NCI-H1436 treated with DMSO at 0.1 percent for 48 hours (cell line): ENCODE data around the gene LPCAT4.
A peak's percentile ranks its signal among the peaks of the same experiment; 100 is the strongest.
"Not testable (repeated sequence)": the region's sequence is repeated elsewhere in the genome, so short reads cannot be mapped to it uniquely, and the experiment has no call there.

Source experiments
- DNase-seq: peaks from one replicate; lab custom pipeline; 2025; lab: John Stamatoyannopoulos, UW

Gene LPCAT4

GRCh38 chr15:34362047-34362773 lies 4.8 kb downstream of the LPCAT4 start:
- DNase-seq, result no peak

GRCh38 chr15:34361278-34361677 lies 5.7 kb downstream of the LPCAT4 start:
- no peak for DNase-seq

- no peak for DNase-seq
These were observed 6.7 kb downstream of the LPCAT4 start for GRCh38 chr15:34360298-34360697.

DNA sequence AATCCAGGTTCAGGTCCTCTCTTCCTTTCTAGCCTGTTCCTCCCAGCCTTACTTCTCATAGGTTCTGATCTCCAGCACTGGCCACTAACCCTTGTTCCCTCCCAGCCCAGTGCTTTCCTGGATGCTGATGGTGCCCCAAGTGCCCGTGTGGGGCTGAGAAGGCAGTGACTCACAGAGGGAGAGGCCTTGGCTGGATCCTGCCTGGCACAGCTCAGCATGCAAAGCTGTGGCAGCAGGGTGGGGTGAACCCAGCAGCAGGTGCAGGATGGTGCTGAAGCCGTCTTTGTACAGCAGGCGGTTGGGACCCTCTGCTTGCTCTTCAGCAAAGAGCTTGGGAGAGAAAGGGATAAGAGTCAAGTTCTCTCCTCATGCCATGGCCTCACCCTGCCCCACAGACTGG lies 7.6 kb downstream of the LPCAT4 start:
- no peak for DNase-seq

GRCh38 chr15:34358948-34359347 lies 8.0 kb downstream of the LPCAT4 start:
- DNase-seq, result no peak

- DNase-seq, result no peak
These were observed 8.6 kb downstream of the LPCAT4 start for GRCh38 chr15:34358367-34358766.

- DNase-seq, result no peak
These were observed 9.3 kb downstream of the LPCAT4 start for GRCh38 chr15:34357653-34358052.

DNA sequence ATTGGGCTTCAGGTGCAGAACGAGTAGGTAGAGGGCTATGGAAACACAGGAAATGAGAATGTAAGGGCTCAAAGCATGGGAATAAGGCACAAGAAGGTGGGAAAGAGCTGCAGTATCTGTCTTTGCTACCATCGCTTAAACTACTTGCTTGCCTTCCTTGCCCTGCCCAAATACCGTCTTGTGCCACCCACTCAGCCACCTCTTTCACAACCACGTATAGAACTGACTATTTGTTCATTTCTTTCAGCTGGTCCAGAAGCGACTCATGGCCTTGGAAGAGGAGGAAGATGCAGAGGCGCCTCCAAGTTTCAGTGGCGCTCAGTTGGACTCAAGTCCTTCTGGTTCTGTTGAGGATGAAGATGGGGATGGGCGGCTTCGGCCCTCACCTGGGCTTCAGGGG lies 11.8 kb downstream of the LPCAT4 start:
- no peak for DNase-seq

GRCh38 chr15:34354286-34354685 lies 12.7 kb downstream of the LPCAT4 start:
- no peak for DNase-seq

- DNase-seq, result no peak
These were observed 13.4 kb downstream of the LPCAT4 start for GRCh38 chr15:34353627-34354026.

- DNase-seq, result not testable (repeated sequence)
These were observed 14.0 kb downstream of the LPCAT4 start for GRCh38 chr15:34352996-34353395.

DNA sequence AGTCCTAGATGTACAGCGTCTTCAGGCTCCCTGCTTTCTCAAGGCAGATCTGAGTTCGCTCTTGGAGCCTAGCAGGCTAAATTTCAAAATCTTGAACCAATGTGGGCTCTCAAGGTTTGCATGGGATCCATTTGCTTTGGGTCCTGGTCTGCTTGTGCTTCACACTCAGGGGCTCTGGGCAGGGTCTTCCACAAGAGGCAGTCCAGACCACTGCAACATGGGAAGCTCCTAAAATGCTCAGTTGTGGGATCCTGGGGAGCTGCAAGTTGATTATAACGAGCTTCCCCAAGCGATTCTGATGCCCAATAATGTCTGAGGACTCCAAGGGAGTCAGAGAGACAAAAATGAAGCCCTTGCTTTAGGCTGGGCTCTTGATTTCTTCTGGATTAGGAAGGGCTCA lies 17.2 kb downstream of the LPCAT4 start:
- no peak for DNase-seq

GRCh38 chr15:34348735-34349300 lies 18.2 kb downstream of the LPCAT4 start:
- DNase-seq, result no peak

- DNase-seq, result no peak
These were observed 18.9 kb downstream of the LPCAT4 start for GRCh38 chr15:34347951-34348638.

DNA sequence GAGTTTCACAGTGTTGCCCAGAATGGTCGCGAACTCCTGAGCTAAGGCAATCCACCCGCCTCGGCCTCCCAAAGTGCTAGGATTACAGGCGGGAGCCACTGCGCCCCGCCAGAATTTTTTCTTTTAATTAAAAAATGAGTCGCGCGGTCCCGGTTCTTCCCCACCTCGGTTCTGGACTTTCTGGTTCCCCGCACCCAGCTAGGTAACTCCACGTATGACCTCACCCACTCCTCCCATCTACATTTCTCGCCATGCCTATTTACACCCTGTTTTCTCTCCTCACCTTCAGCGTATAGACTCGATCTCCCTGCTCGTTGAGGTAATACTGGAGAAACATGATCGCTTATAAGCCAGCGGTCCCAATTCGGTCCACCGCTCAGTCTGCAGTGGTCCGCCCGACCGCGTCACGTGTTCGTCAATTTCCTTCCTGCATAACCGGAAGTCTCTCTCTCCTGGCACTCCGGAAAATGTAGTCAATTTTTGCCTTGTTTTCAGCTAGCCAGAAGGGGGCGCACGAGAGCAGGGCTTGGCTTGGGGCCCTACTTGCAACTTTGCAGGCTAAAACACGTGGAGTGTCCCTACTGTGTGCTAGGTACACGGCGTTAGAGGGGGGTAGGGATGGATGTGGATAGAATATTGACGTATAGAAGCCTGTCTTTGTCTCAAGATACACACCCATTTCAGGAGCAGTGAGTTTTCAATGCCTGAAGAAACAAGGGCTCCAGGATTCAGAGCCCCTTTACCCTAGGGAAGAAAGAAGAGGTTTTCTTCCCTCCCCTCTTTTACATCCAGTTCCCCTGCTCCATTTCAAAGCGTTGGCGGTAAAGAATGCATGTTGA lies 24.0 kb downstream of the LPCAT4 start, which contains the start of the genes NOP10 and NUTM1:
Gene NOP10, minus strand, starts transcription at position 400 of the 839 bp plus-strand sequence. Its CDS starts 63 bp downstream, at position 337.
Gene NUTM1, plus strand, starts transcription at position 579 of the 839 bp plus-strand sequence. CDS start 382 bp downstream, outside the sequence.
- DNase-seq, result peak; percentile 57

DNA sequence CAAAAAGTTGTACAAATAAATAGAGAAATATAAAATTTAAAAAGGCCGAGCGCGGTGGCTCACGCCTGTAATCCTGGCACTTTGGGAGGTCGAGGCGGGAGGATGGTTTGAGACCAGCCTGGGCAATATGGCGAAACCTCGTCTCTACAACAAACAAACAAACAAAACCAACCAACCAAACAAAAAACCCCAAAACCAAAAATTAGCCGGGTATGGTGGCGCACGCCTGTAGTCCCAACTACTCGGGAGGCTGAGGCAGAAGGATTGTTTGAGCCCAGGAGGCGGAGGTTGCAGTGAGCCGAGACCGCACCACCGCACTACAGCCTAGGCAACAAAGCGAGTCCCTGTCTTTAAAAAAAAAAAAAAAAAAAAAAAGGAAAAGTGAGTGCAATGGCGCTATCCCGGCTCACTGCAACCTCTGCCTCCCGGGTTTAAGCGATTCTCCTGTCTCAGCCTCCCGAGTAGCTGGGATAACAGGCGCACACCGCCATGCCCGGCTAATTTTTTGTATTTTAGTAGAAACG lies 24.7 kb downstream of the LPCAT4 start:
- not testable (repeated sequence) for DNase-seq

GRCh38 chr15:34341381-34342212 lies 25.4 kb downstream of the LPCAT4 start:
- DNase-seq, result no peak

DNA sequence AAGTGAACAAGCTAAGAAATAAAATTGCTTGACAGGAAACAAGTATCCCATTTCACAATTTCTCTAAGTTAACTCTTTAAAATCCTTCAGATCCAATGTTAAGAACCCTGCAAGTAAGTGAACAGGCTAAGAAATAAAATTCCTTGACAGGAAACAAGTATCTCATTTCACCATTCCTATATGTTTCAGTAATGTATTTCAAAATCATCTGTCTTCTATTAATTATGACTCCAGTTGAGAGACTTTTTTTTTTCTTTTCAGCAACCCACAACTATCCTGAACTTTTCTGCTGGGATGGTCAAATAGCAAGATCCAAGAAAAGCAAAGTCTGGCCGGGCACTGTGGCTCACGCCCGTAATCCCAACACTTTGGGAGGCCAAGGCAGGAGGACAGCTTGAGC lies 27.1 kb downstream of the LPCAT4 start:
- DNase-seq, result no peak

DNA sequence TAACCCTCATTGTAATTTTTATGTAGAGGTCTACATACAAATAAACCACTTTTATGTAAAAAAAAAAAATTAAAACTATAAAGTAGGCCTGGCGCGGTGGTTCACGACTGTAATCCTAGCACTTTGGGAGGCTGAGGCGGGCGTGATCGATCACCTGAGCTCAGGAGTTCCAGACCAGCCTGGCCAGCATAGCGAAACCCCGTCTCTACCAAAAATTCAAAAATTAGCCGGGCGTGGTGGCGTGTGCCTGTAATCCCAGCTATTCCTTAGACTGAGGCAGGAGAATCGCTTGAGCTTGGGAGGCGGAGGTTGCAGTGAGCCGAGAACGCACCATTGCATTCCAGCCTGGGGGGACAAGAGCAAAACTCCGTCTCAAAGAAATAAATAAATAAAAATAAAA lies 28.6 kb downstream of the LPCAT4 start:
- DNase-seq, result no peak

DNA sequence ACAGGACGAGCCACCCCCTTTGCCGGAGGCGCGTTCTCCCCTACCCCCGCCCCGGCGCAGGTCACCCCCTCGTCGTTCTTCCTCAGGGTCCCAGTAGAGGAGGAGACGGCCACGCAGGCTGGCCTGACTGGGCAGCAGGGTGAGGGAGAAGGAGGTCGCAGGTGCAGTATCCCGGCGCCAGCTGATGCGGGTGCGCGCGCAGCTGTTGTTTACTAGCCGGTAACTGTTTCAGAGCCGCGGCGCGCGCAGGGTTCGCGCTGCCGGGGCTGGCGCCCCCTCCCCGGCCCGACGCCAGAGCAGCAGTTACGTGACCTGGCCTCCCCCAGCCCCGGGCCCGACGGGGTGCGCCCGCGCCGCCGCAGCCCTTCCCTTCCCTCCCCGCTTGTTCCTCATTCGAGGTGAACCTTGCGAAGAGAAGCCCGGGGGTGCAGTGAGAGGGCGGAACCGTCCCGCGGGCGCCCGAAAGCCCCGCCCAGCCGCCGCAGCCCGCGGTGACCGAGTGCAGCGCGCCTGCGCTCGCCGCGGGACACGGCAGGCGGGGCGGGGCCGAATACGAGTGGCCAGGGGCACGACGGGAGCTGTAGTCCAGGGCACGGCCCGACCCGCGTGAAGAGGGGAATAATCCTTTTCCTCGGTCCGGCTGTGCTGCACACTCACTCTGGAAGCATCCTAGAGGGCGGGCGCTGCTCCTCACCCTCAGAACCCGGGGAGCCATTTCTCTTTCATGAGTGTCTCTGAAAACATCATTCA lies 29.3 kb downstream of the LPCAT4 start, which contains the start of gene SLC12A6:
Gene SLC12A6, minus strand, starts transcription at position 225 of the 750 bp plus-strand sequence. CDS start 1,101 bp downstream, outside the sequence.
- no peak for DNase-seq
